ENCODE measurements around the gene KLHL29. TPM values are rescaled to one million over a fixed set of nuclear protein-coding genes. Genes with fewer than 3 reads are reported as not detected.

Gene KLHL29
- total RNA-seq, 1 experiment from 2014 or later = 16.7 TPM

GRCh38 chr2:23571527-23572282, 186.7 kb downstream of the KLHL29 start:
- no peak for ATAC-seq
- no peaks in the 10 kb centered on the region for H3K36me3 ChIP-seq (ENCODE audit: control insufficient read depth in 1 of 2, insufficient read depth in 2 of 2, low read length in 2 of 2)
- ChIA-PET CTCF (no interaction called here), POLR2A (no interaction called here), RAD21 (ENCODE audit: low non-redundant PET in 1 of 2, low total read pairs in 2 of 2, uncharacterized antibody in 2 of 2, unreplicated experiment in 2 of 2) (no interaction called here)
- no peaks in the 10 kb centered on the region for H3K9me2 ChIP-seq (ENCODE audit: insufficient read depth)
- H2AFZ ChIP-seq (ENCODE audit: low read depth, low read length, poor library complexity, severe bottlenecking) = no peak overlapping the region
- no peaks in the 10 kb centered on the region for H3K79me2 ChIP-seq (ENCODE audit: insufficient read depth, low read length)
- no TSS peak for BruUV-seq (replicated peaks)
- DNase-seq (ENCODE audit: low read depth, low spot score) = no peak
- H3K4me3 ChIP-seq (replicated peaks in 1 of 2; ENCODE audit: low read depth in 1 of 2, low read length in 2 of 2) = no peak overlapping the region
- no peaks in the 10 kb centered on the region for H4K20me1 ChIP-seq (ENCODE audit: insufficient read depth)
- no peak overlapping the region for H3K27ac ChIP-seq (ENCODE audit: low read depth, low read length)
- intact Hi-C loops (cut with micrococcal nuclease) = no loop called here
- no peaks in the 10 kb centered on the region for H3K9me3 ChIP-seq (ENCODE audit: control insufficient read depth in 1 of 2, insufficient read depth in 1 of 2, low read depth in 1 of 2, low read length in 2 of 2)
- no peak for TF ChIP-seq ZFX (IDR thresholded peaks at IDR 0.05)
- no peak for TF ChIP-seq TCF7L2 (IDR thresholded peaks at IDR 0.05; ENCODE audit: borderline replicate concordance, extremely low read depth, insufficient read depth, insufficient read length)
- TF ChIP-seq POLR2AphosphoS5 (IDR thresholded peaks at IDR 0.05; ENCODE audit: low read depth, low read length) = no peak
- TF ChIP-seq ELF1 (IDR thresholded peaks at IDR 0.05; ENCODE audit: borderline replicate concordance, low read depth) = no peak
- TF ChIP-seq EZH2phosphoT487 (IDR thresholded peaks at IDR 0.05; ENCODE audit: borderline replicate concordance) = no peak
- no peak for TF ChIP-seq SIN3A (IDR thresholded peaks at IDR 0.05; ENCODE audit: low read depth)
- TF ChIP-seq EZH2 (IDR thresholded peaks at IDR 0.05) = no peak
- no peak for TF ChIP-seq EGR1 (IDR thresholded peaks at IDR 0.05; ENCODE audit: low read depth)
- no peak for TF ChIP-seq CEBPB (IDR thresholded peaks at IDR 0.05; ENCODE audit: low read depth)
- TF ChIP-seq CBX3 (IDR thresholded peaks at IDR 0.05; ENCODE audit: low read depth) = no peak
- no peak for TF ChIP-seq ZNF274 (IDR thresholded peaks at IDR 0.05; ENCODE audit: low read depth, low read length)
- no peaks in the 10 kb centered on the region for H3K4me1 ChIP-seq (ENCODE audit: control insufficient read depth in 1 of 2, insufficient read depth in 2 of 2, low read length in 2 of 2)
- no peak overlapping the region for H3K4me2 ChIP-seq (ENCODE audit: low read length)
- H3K27me3 ChIP-seq (ENCODE audit: insufficient read depth, low read length) = no peaks in the 10 kb centered on the region
- no peak overlapping the region for H3K9ac ChIP-seq (ENCODE audit: low read length)
